ENCODE results near the gene IDI1. TPM values are rescaled to one million over a fixed set of nuclear protein-coding genes. Genes with fewer than 3 reads are reported as not detected.
"Not testable (repeated sequence)": the region's sequence is repeated elsewhere in the genome, so short reads cannot be mapped to it uniquely, and the experiment has no call there.

The IDI1 gene
- total and polyA plus RNA-seq, 2 donors (not counting 1 experiment from before 2014, with no cell fraction given): 59.8 to 167 TPM

DNA sequence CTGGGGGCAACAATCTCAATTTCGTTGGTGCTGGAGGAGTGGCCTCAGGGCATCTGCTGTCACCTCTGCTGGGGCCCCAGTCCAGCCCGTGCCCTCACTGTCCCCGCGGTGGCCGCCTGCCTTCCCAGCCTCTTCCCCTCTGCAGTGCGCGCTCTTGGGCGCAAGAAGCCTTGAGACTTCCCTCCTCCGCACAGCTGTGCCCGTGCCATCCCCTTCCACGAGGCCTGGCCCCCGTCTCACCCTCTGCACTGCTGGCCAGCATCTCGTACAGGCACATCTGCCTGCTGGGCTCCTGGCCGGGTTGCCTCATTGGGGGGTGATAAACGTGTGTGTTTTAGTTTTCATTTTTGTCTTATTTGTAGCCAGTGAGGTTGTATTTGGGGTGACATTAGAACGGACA, 37.2 kb downstream of the IDI1 start:
- Histone ChIP-seq H3K4me3 (ENCODE audit: control extremely low read depth in 1 of 5, extremely low read depth in 1 of 5, insufficient read depth in 1 of 5, low read depth in 2 of 5, low read length in 4 of 5) (no peak overlapping the region), H3K4me2 (replicated peaks; ENCODE audit: low read depth, low read length, poor library complexity, severe bottlenecking) (no peak overlapping the region), H3K9ac (ENCODE audit: low read length) (no peak overlapping the region), H3K27ac (ENCODE audit: low read length in 2 of 2) (no peak overlapping the region), H3K9me3 (ENCODE audit: control extremely low read depth in 1 of 3, control insufficient read depth in 2 of 3, insufficient read depth in 1 of 3, low read length in 2 of 3) (no peaks in the 10 kb centered on the region), H3K4me1 (ENCODE audit: control insufficient read depth in 2 of 2, insufficient read depth in 2 of 2, low read length in 2 of 2) (no peaks in the 10 kb centered on the region), H4K20me1 (ENCODE audit: control insufficient read depth, insufficient read depth, low read length, poor library complexity, severe bottlenecking) (peaks cover 4% of the 10 kb centered on the region), H3K36me3 (replicated peaks in 1 of 2; ENCODE audit: control extremely low read depth in 1 of 2, control insufficient read depth in 1 of 2, extremely low read depth in 1 of 2, insufficient read depth in 2 of 2, low read length in 1 of 2) (peaks cover 1 to 85% of the 10 kb centered on the region in 2 experiments), H2AFZ (ENCODE audit: insufficient read depth, low read depth, low read length, poor library complexity, severe bottlenecking) (no peak overlapping the region), H3K27me3 (replicated peaks in 1 of 4; ENCODE audit: control extremely low read depth in 1 of 4, control insufficient read depth in 3 of 4, insufficient read depth in 4 of 4, low read length in 3 of 4) (no peaks in the 10 kb centered on the region), H3K79me2 (ENCODE audit: control insufficient read depth, insufficient read depth, low read length) (no peaks in the 10 kb centered on the region)
- WGBS (ENCODE audit: insufficient coverage): 97% methylated on average over 15 of the region's 16 CpGs
- ChIA-PET POLR2A (no interaction called here), CTCF (no interaction called here)
- Mint-ChIP-seq H3K4me1 (no peaks in the 10 kb centered on the region), H3K4me3 (no peak overlapping the region), H3K9me3 (ENCODE audit: insufficient read depth) (no peaks in the 10 kb centered on the region), H3K27ac (no peak overlapping the region), H3K27me3 (no peaks in the 10 kb centered on the region)
- intact Hi-C loops (cut with micrococcal nuclease): no loop called here
- TF ChIP-seq EZH2 (IDR thresholded peaks at IDR 0.05; ENCODE audit: borderline replicate concordance, insufficient read depth, low read depth, low read length, poor library complexity, severe bottlenecking): no peak
- TF ChIP-seq, protein P1, sequence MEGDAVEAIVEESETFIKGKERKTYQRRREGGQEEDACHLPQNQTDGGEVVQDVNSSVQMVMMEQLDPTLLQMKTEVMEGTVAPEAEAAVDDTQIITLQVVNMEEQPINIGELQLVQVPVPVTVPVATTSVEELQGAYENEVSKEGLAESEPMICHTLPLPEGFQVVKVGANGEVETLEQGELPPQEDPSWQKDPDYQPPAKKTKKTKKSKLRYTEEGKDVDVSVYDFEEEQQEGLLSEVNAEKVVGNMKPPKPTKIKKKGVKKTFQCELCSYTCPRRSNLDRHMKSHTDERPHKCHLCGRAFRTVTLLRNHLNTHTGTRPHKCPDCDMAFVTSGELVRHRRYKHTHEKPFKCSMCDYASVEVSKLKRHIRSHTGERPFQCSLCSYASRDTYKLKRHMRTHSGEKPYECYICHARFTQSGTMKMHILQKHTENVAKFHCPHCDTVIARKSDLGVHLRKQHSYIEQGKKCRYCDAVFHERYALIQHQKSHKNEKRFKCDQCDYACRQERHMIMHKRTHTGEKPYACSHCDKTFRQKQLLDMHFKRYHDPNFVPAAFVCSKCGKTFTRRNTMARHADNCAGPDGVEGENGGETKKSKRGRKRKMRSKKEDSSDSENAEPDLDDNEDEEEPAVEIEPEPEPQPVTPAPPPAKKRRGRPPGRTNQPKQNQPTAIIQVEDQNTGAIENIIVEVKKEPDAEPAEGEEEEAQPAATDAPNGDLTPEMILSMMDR (IDR thresholded peaks at IDR 0.05): no peak
- ATAC-seq (ENCODE audit: low read depth) (no peak), DNase-seq (no peak)

DNA sequence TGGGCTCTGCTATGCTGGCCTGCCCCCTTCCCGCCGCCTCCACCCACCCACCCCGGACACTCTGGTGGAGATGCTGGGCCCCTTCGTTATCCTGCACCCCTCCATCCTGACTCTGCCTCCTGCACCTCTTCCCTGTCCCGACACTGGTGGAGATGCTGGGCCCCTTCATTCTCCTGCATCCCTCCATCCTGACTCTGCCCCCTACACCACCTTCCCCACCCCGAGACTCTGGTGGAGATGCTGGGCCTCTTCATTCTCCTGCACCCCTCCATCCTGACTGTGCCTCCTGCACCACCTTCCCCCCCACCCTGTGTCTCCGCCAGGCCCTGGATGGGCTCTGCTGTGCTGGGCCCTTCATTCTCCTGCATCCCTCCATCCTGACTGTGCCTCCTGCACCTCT, 38.2 kb downstream of the IDI1 start:
- DNase-seq: no peak
- Histone ChIP-seq H3K9ac (ENCODE audit: low read length) (no peak overlapping the region), H3K79me2 (ENCODE audit: control insufficient read depth, insufficient read depth, low read length) (no peaks in the 10 kb centered on the region), H3K4me3 (ENCODE audit: control extremely low read depth in 1 of 5, extremely low read depth in 1 of 5, insufficient read depth in 1 of 5, low read depth in 2 of 5, low read length in 4 of 5) (no peak overlapping the region), H4K20me1 (ENCODE audit: control insufficient read depth, insufficient read depth, low read length, poor library complexity, severe bottlenecking) (peaks cover 4% of the 10 kb centered on the region), H3K4me1 (ENCODE audit: control insufficient read depth in 2 of 2, insufficient read depth in 2 of 2, low read length in 2 of 2) (no peaks in the 10 kb centered on the region), H3K4me2 (replicated peaks; ENCODE audit: low read depth, low read length, poor library complexity, severe bottlenecking) (no peak overlapping the region), H3K36me3 (replicated peaks in 1 of 2; ENCODE audit: control extremely low read depth in 1 of 2, control insufficient read depth in 1 of 2, extremely low read depth in 1 of 2, insufficient read depth in 2 of 2, low read length in 1 of 2) (peaks cover 1 to 85% of the 10 kb centered on the region in 2 experiments), H3K27me3 (replicated peaks in 1 of 4; ENCODE audit: control extremely low read depth in 1 of 4, control insufficient read depth in 3 of 4, insufficient read depth in 4 of 4, low read length in 3 of 4) (no peaks in the 10 kb centered on the region), H3K9me3 (ENCODE audit: control extremely low read depth in 1 of 3, control insufficient read depth in 2 of 3, insufficient read depth in 1 of 3, low read length in 2 of 3) (no peaks in the 10 kb centered on the region), H3K27ac (ENCODE audit: low read length in 2 of 2) (no peak overlapping the region), H2AFZ (ENCODE audit: insufficient read depth, low read depth, low read length, poor library complexity, severe bottlenecking) (no peak overlapping the region)
- 82% methylated on average over 4 of the region's 7 CpGs for WGBS (ENCODE audit: insufficient coverage)
- no peak overlapping the region for H3K4me3 Mint-ChIP-seq
- no peaks in the 10 kb centered on the region for H3K4me1 Mint-ChIP-seq
- no peaks in the 10 kb centered on the region for H3K27me3 Mint-ChIP-seq
- H3K27ac Mint-ChIP-seq: no peak overlapping the region
- H3K9me3 Mint-ChIP-seq (ENCODE audit: insufficient read depth): no peaks in the 10 kb centered on the region
- ATAC-seq (ENCODE audit: low read depth): no peak
- intact Hi-C loops (cut with micrococcal nuclease): no loop called here
- TF ChIP-seq, protein P1 (IDR thresholded peaks at IDR 0.05): no peak
- no peak for TF ChIP-seq EZH2 (IDR thresholded peaks at IDR 0.05; ENCODE audit: borderline replicate concordance, insufficient read depth, low read depth, low read length, poor library complexity, severe bottlenecking)
- POLR2A ChIA-PET: no interaction called here
- CTCF ChIA-PET: no interaction called here

DNA sequence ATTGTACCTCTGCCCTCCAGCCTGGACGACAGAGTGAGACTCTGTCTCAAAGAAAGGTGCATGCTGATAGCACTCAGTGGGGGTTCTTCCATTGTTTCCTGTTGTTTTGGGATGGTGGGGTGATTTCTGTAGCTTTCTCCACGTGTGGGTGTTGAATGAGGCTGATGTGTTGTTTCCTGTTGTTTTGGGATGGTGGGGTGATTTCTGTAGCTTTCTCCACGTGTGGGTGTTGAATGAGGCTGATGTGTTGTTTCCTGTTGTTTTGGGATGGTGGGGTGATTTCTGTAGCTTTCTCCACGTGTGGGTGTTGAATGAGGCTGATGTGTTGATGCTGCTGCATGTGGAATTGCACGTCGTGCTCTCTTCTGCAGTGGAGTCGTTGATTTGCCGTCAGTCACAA, 39.0 kb downstream of the IDI1 start:
- H3K4me1 ChIP-seq (ENCODE audit: control insufficient read depth in 2 of 2, insufficient read depth in 2 of 2, low read length in 2 of 2); H4K20me1 ChIP-seq (ENCODE audit: control insufficient read depth, insufficient read depth, low read length, poor library complexity, severe bottlenecking); H3K4me2 ChIP-seq (replicated peaks; ENCODE audit: low read depth, low read length, poor library complexity, severe bottlenecking); H3K9ac ChIP-seq (ENCODE audit: low read length); H3K9me3 ChIP-seq (ENCODE audit: control extremely low read depth in 1 of 3, control insufficient read depth in 2 of 3, insufficient read depth in 1 of 3, low read length in 2 of 3); POLR2A ChIA-PET; H3K4me1 Mint-ChIP-seq; H3K9me3 Mint-ChIP-seq (ENCODE audit: insufficient read depth); H3K27ac ChIP-seq (ENCODE audit: low read length in 2 of 2); ATAC-seq (ENCODE audit: low read depth); DNase-seq; H3K27me3 Mint-ChIP-seq; H2AFZ ChIP-seq (ENCODE audit: insufficient read depth, low read depth, low read length, poor library complexity, severe bottlenecking); H3K79me2 ChIP-seq (ENCODE audit: control insufficient read depth, insufficient read depth, low read length); H3K27me3 ChIP-seq (replicated peaks in 1 of 4; ENCODE audit: control extremely low read depth in 1 of 4, control insufficient read depth in 3 of 4, insufficient read depth in 4 of 4, low read length in 3 of 4); H3K27ac Mint-ChIP-seq; CTCF ChIA-PET; H3K4me3 ChIP-seq (ENCODE audit: control extremely low read depth in 1 of 5, extremely low read depth in 1 of 5, insufficient read depth in 1 of 5, low read depth in 2 of 5, low read length in 4 of 5); intact Hi-C loops (cut with micrococcal nuclease); H3K4me3 Mint-ChIP-seq: not testable (repeated sequence)
- peaks cover 1 to 85% of the 10 kb centered on the region in 2 experiments for H3K36me3 ChIP-seq (replicated peaks in 1 of 2; ENCODE audit: control extremely low read depth in 1 of 2, control insufficient read depth in 1 of 2, extremely low read depth in 1 of 2, insufficient read depth in 2 of 2, low read length in 1 of 2)
- WGBS (ENCODE audit: insufficient coverage): 99% methylated on average over 6 of the region's 8 CpGs
